GM13976 (cell line): Measurements from ENCODE around the gene SARM1.
A peak's percentile ranks its signal among the peaks of the same experiment; 100 is the strongest.

Experiments
- DNase-seq: peaks from one replicate; pipeline ENCODE4 v3.0.0; 2012; ENCODE audit warnings: low spot score
- in situ Hi-C: fragments of 300-500 bp; cut with MboI; formaldehyde crosslinking; loops from one replicate; pipeline ENCODE4 v1.12.0; 2022; ENCODE audit warnings: low sequenced_read_pairs, mixed read lengths, inconsistent platforms; ENCODE audit not compliant: unreplicated experiment
- TF ChIP-seq, protein P1 (sequence below): IDR thresholded peaks from 2 replicates; pipeline ENCODE4 v1.5.1; 2012; ENCODE audit warnings: borderline replicate concordance, mild to moderate bottlenecking; ENCODE audit not compliant: insufficient read depth; ENCODE audit errors: extremely low read depth, missing control alignments, control extremely low read depth

Gene SARM1

DNA sequence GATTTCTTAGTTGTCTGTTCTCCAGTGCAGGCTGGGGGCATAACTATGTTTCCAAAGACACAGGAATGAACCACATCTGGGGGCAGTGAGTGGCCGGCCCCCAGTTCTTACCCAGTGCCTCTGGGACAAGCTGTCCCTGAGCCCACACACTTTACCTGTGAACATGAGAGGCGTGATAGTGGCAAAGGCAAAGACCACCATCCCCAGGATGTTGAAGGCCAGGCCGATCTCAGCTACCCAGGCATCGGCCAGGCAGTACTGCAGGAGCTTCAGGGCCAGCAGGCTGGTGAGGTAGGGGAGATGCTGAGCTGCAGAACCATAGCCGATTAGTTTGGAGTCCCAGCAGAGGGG, 32.9 kb downstream of the SARM1 start:
- DNase-seq = no peak
- in situ Hi-C loops = no loop called here
- TF ChIP-seq, protein P1, sequence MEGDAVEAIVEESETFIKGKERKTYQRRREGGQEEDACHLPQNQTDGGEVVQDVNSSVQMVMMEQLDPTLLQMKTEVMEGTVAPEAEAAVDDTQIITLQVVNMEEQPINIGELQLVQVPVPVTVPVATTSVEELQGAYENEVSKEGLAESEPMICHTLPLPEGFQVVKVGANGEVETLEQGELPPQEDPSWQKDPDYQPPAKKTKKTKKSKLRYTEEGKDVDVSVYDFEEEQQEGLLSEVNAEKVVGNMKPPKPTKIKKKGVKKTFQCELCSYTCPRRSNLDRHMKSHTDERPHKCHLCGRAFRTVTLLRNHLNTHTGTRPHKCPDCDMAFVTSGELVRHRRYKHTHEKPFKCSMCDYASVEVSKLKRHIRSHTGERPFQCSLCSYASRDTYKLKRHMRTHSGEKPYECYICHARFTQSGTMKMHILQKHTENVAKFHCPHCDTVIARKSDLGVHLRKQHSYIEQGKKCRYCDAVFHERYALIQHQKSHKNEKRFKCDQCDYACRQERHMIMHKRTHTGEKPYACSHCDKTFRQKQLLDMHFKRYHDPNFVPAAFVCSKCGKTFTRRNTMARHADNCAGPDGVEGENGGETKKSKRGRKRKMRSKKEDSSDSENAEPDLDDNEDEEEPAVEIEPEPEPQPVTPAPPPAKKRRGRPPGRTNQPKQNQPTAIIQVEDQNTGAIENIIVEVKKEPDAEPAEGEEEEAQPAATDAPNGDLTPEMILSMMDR = no peak

GRCh38 chr17:28404812-28405570, 33.5 kb downstream of the SARM1 start:
- TF ChIP-seq, protein P1 = no peak
- no peak for DNase-seq
- in situ Hi-C loops = no loop called here

- TF ChIP-seq, protein P1 = no peak
- in situ Hi-C loops = no loop called here
- peak; percentile 90 for DNase-seq
Observed at GRCh38 chr17:28405632-28406472, 34.4 kb downstream of the SARM1 start, which contains the start of gene SLC46A1. Gene SLC46A1 (minus strand): TSS chr17:28406212. CDS start chr17:28406114, 98 bp downstream.

- TF ChIP-seq, protein P1 = no peak
- in situ Hi-C loops = no loop called here
- no peak for DNase-seq
Observed at GRCh38 chr17:28406473-28406814, 35.0 kb downstream of the SARM1 start.

DNA sequence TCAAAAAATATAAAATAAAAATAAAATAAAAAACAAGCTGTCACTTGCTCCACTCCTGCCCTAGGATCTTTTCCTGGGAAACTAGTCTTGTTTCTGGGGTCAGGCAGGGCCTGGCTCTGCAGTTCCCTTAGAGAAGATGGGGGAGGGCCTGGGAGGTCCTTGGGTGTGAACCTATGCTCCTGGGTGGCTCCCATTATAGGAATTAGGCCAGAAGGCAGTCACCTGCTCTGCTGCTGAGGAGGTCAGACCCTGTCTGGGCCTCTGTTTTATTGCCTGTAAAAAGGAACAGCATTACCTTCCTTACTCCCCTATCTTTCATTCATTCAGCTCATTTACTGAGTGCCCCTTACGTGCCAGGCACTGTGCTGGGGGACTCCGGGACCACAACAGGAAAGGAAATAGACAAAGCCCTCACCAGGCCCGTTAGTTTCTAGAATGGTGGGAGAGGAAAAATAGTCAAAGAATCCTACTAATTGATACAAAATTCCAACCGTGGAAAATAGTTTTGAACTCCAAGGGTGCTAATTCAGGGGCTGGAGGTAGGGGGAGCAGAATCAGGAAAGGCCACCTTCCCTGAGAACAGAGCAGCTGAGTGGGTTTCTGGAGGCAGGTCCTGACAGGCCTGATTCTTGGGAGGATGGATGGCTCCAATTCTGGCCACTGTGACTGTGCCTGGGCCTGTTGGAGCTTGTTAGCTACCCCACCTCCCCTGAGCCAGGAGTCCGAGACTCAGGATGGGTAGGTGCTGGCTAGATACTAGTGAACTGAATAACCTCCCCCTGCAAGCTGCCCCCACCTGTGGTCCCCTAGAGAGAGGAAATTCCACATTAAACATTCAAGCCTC, 35.9 kb downstream of the SARM1 start:
- in situ Hi-C loops = no loop called here
- DNase-seq = no peak
- TF ChIP-seq, protein P1 = no peak

DNA sequence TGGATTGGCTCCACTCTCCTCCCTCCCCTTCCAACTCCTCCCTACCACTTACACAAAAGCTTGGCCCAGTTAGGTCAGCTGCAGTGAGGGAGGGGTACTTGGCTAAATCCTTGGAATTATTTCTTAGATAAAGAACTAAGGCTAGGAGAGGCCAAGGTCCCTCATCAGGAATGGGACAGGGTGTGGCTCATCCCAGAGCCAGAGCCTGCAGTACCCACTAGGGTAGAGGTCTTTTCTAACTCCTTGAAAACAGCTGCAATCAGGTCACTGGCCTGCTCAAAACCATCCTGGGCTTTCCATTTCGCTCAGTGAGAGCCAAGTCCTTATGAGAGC, 36.4 kb downstream of the SARM1 start:
- DNase-seq = no peak
- in situ Hi-C loops = no loop called here
- TF ChIP-seq, protein P1 = no peak
